Measurements from ENCODE around the gene PRPF40A. TPM values are rescaled to one million over a fixed set of nuclear protein-coding genes. Genes with fewer than 3 reads are reported as not detected.

Gene PRPF40A
- total and polyA plus RNA-seq, 2 experiments from 2014 or later: 254 to 261 TPM

- Mint-ChIP-seq H3K4me3 (no peak overlapping the region), H3K27ac (no peak overlapping the region), H3K4me1 (no peaks in the 10 kb centered on the region), H3K27me3 (ENCODE audit: insufficient read depth, low read depth, poor library complexity) (no peaks in the 10 kb centered on the region), H3K9me3 (no peaks in the 10 kb centered on the region), H3K36me3 (ENCODE audit: low read depth) (peaks cover 28% of the 10 kb centered on the region)
- ATAC-seq (no peak), DNase-seq (ENCODE audit: low spot score) (no peak)
- Histone ChIP-seq H3K4me1 (ENCODE audit: insufficient read depth) (no peaks in the 10 kb centered on the region), H4K20me1 (replicated peaks; ENCODE audit: insufficient read depth) (peaks cover 8% of the 10 kb centered on the region; the same call in 1 of the 2 replicates), H3K36me3 (ENCODE audit: insufficient read depth) (peaks cover 10% of the 10 kb centered on the region; the same call in 1 of the 2 replicates), H3K4me2 (no peak overlapping the region), H3K4me3 (no peak overlapping the region), H3K27ac (ENCODE audit: low read depth) (no peak overlapping the region), H3K79me2 (replicated peaks; ENCODE audit: insufficient read depth) (no peaks in the 10 kb centered on the region), H2AFZ (no peak overlapping the region), H3F3A (replicated peaks; ENCODE audit: low read depth) (no peaks in the 10 kb centered on the region), H3K9me2 (ENCODE audit: insufficient read depth) (no peaks in the 10 kb centered on the region), H3K27me3 (ENCODE audit: insufficient read depth) (no peaks in the 10 kb centered on the region)
- TF ChIP-seq ZNF114 (CRISPR knock-in tag; IDR thresholded peaks at IDR 0.05): no peak
- no peak for TF ChIP-seq EZH2 (IDR thresholded peaks at IDR 0.05; ENCODE audit: low read depth, unreplicated experiment)
These were observed 95.0 kb downstream of the PRPF40A start for GRCh38 chr2:152622219-152622618.

GRCh38 chr2:152620985-152621384, 96.3 kb downstream of the PRPF40A start:
- Histone ChIP-seq H3K4me1 (ENCODE audit: insufficient read depth) (no peaks in the 10 kb centered on the region), H3K9me2 (ENCODE audit: insufficient read depth) (no peaks in the 10 kb centered on the region), H3K27me3 (ENCODE audit: insufficient read depth) (no peaks in the 10 kb centered on the region), H3K4me3 (no peak overlapping the region), H3K4me2 (no peak overlapping the region), H4K20me1 (replicated peaks; ENCODE audit: insufficient read depth) (peaks cover 8% of the 10 kb centered on the region; the same call in 1 of the 2 replicates), H3K27ac (ENCODE audit: low read depth) (no peak overlapping the region), H3F3A (replicated peaks; ENCODE audit: low read depth) (no peaks in the 10 kb centered on the region), H2AFZ (no peak overlapping the region), H3K36me3 (ENCODE audit: insufficient read depth) (peaks cover 10% of the 10 kb centered on the region; the same call in 1 of the 2 replicates), H3K79me2 (replicated peaks; ENCODE audit: insufficient read depth) (no peaks in the 10 kb centered on the region)
- H3K4me3 Mint-ChIP-seq: no peak overlapping the region
- peaks cover 31% of the 10 kb centered on the region for H3K36me3 Mint-ChIP-seq (ENCODE audit: low read depth)
- no peaks in the 10 kb centered on the region for H3K27me3 Mint-ChIP-seq (ENCODE audit: insufficient read depth, low read depth, poor library complexity)
- no peak for ATAC-seq
- H3K27ac Mint-ChIP-seq: no peak overlapping the region
- no peaks in the 10 kb centered on the region for H3K9me3 Mint-ChIP-seq
- H3K4me1 Mint-ChIP-seq: no peaks in the 10 kb centered on the region
- no peak for DNase-seq (ENCODE audit: low spot score)
- TF ChIP-seq ETS1 (IDR thresholded peaks at IDR 0.05): no peak
- no peak for TF ChIP-seq JUNB (IDR thresholded peaks at IDR 0.05; ENCODE audit: unreplicated experiment)
- TF ChIP-seq ZNF462 (CRISPR knock-in tag; IDR thresholded peaks at IDR 0.05): no peak
- no peak for TF ChIP-seq POLR2AphosphoS5 (IDR thresholded peaks at IDR 0.05; ENCODE audit: low read depth)
- no peak for TF ChIP-seq ZNF331 (CRISPR knock-in tag; IDR thresholded peaks at IDR 0.05; ENCODE audit: low read depth)
- no peak for TF ChIP-seq CTCF (conservative IDR thresholded peaks at IDR 0.05; ENCODE audit: low read depth in 2 of 2)
- TF ChIP-seq REST (IDR thresholded peaks at IDR 0.05; ENCODE audit: unreplicated experiment): no peak
- no peak for TF ChIP-seq EZH2 (IDR thresholded peaks at IDR 0.05; ENCODE audit: low read depth, unreplicated experiment)
- TF ChIP-seq NANOG (IDR thresholded peaks at IDR 0.05; ENCODE audit: borderline replicate concordance): no peak
